B cell (primary cell): ENCODE data around the gene TNIK. TPM values are rescaled to one million over a fixed set of nuclear protein-coding genes. Genes with fewer than 3 reads are reported as not detected.

Experiments used
- ATAC-seq: fragments of 200-7000 bp; cut with Tn5 transposase; one replicate; pipeline ENCODE4 v1.10.0; 2021; ENCODE audit warnings: low read depth, mild to moderate bottlenecking, moderate number of reproducible peaks, moderate library complexity
- CTCF ChIA-PET: fragments of 350-600 bp; sonication (Branson Sonifier 250); formaldehyde crosslinking; loops from one replicate; lab custom pipeline; 2021; ENCODE audit warnings: antibody characterized with exemption, inconsistent platforms; lab: Charles Lee
- POLR2A ChIA-PET: fragments of 350-600 bp; sonication (Branson Sonifier 250); formaldehyde crosslinking; loops from one replicate; lab custom pipeline; 2021; ENCODE audit warnings: antibody characterized with exemption; lab: Charles Lee
- DNase-seq: peaks from one replicate; pipeline ENCODE4 v3.0.0; 2013
- H2AFZ ChIP-seq: 2 replicates; pipeline ENCODE4 v1.6.1; 2012; ENCODE audit warnings: mild to moderate bottlenecking, low read depth, low read length; ENCODE audit not compliant: insufficient read depth, poor library complexity, severe bottlenecking
- H3K27ac ChIP-seq, 2 donors: 1 replicate in 1 of 2; 2 replicates in 1 of 2; pipeline ENCODE4 v1.5.1; 2012 to 2013; ENCODE audit warnings: low read length in 2 of 2, mild to moderate bottlenecking in 2 of 2, moderate library complexity in 1 of 2
- H3K27me3 ChIP-seq, 4 experiments: fragments of 200-600 bp in 1 of 4; sonication (generic) in 1 of 4; replicated peaks in 1 of 4; 1 replicate in 2 of 4; 2 replicates in 2 of 4; pipeline versions ENCODE4 v1.6.1 to v1.7.0; 2013 to 2016; ENCODE audit warnings: low read length in 3 of 4, mild to moderate bottlenecking in 2 of 4, mixed read lengths in 1 of 4, moderate library complexity in 1 of 4; ENCODE audit not compliant: insufficient read depth in 4 of 4, control insufficient read depth in 3 of 4; ENCODE audit errors: control extremely low read depth in 1 of 4
- H3K36me3 ChIP-seq, 2 experiments: replicated peaks in 1 of 2; 1 replicate in 1 of 2; 2 replicates in 1 of 2; pipeline versions ENCODE4 v1.6.1 to v1.7.1; 2013; ENCODE audit warnings: low read length in 1 of 2; ENCODE audit not compliant: insufficient read depth in 2 of 2, control insufficient read depth in 1 of 2; ENCODE audit errors: control extremely low read depth in 1 of 2, extremely low read depth in 1 of 2
- H3K4me1 ChIP-seq, 2 donors: fragments of 200-600 bp in 1 of 2; sonication (generic) in 1 of 2; 1 replicate in 1 of 2; 2 replicates in 1 of 2; pipeline versions ENCODE4 v1.5.1 to v1.6.1; 2013 to 2017; ENCODE audit warnings: low read length in 2 of 2; ENCODE audit not compliant: control insufficient read depth in 2 of 2, insufficient read depth in 2 of 2
- H3K4me2 ChIP-seq: replicated peaks from 2 replicates; pipeline ENCODE3; 2012; ENCODE audit warnings: mild to moderate bottlenecking, low read depth, low read length; ENCODE audit not compliant: poor library complexity, severe bottlenecking
- H3K4me3 ChIP-seq, 5 experiments: fragments of 200-600 bp in 1 of 5; sonication (generic) in 1 of 5; 1 replicate in 3 of 5; 2 replicates in 2 of 5; pipeline versions ENCODE4 v1.5.1 to v1.7.0; 2011 to 2016; ENCODE audit warnings: low read length in 4 of 5, mild to moderate bottlenecking in 4 of 5, low read depth in 2 of 5, control low read depth in 1 of 5, moderate library complexity in 1 of 5; ENCODE audit not compliant: insufficient read depth in 1 of 5; ENCODE audit errors: control extremely low read depth in 1 of 5, extremely low read depth in 1 of 5
- H3K79me2 ChIP-seq: fragments of 200-600 bp; sonication (generic); one replicate; pipeline ENCODE4 v1.6.0; 2016; ENCODE audit warnings: low read length; ENCODE audit not compliant: control insufficient read depth, insufficient read depth
- H3K9ac ChIP-seq: fragments of 200-600 bp; sonication (generic); 2 replicates; pipeline ENCODE4 v1.6.1; 2017; ENCODE audit warnings: mild to moderate bottlenecking, low read length, moderate library complexity
- H3K9me3 ChIP-seq, 3 donors: one replicate each; pipeline versions ENCODE4 v1.6.1 to v1.7.1; 2013; ENCODE audit warnings: low read length in 2 of 3; ENCODE audit not compliant: control insufficient read depth in 2 of 3, insufficient read depth in 1 of 3; ENCODE audit errors: control extremely low read depth in 1 of 3
- H4K20me1 ChIP-seq: 2 replicates; pipeline ENCODE4 v1.6.0; 2012; ENCODE audit warnings: mild to moderate bottlenecking, low read length; ENCODE audit not compliant: insufficient read depth, control insufficient read depth, poor library complexity, severe bottlenecking
- H3K27ac Mint-ChIP-seq: one replicate; pipeline ENCODE4 v1.8.0; 2021; ENCODE audit warnings: mixed read lengths
- H3K27me3 Mint-ChIP-seq: one replicate; pipeline ENCODE4 v1.8.0; 2021; ENCODE audit warnings: mixed read lengths
- H3K4me1 Mint-ChIP-seq: one replicate; pipeline ENCODE4 v1.8.0; 2021; ENCODE audit warnings: mixed read lengths
- H3K4me3 Mint-ChIP-seq: one replicate; pipeline ENCODE4 v1.8.0; 2021; ENCODE audit warnings: mixed read lengths
- H3K9me3 Mint-ChIP-seq: one replicate; pipeline ENCODE4 v1.8.0; 2022; ENCODE audit warnings: mixed read lengths; ENCODE audit not compliant: insufficient read depth
- EZH2 ChIP-seq: IDR thresholded peaks from 2 replicates; pipeline ENCODE4 v1.6.1; 2012; ENCODE audit warnings: borderline replicate concordance, low read depth, mild to moderate bottlenecking, moderate library complexity, low read length; ENCODE audit not compliant: insufficient read depth, poor library complexity, severe bottlenecking
- WGBS: methylation state at CpG from one replicate; pipeline ENCODE4 v1.1.5; 2013; ENCODE audit warnings: missing lambda C conversion rate; ENCODE audit not compliant: insufficient coverage; 5-methylcytosine and 5-hydroxymethylcytosine counted together
- intact Hi-C: fragments of 100-400 bp; cut with micrococcal nuclease; formaldehyde crosslinking; loops from one replicate; pipeline ENCODE4 v1.10.0; 2022
- polyA plus RNA-seq: library from polyadenylated mRNA; depleted of rRNA; stranded (reverse); fragments of >200 nt; gene quantifications from 2 replicates; pipeline ENCODE4 v1.2.3, GENCODE V29; 2012
- total RNA-seq, 2 donors: library from RNA; stranded (reverse); fragments of 120-200 nt in 1 of 2; gene quantifications; 1 replicate in 1 of 2; 2 replicates in 1 of 2; pipeline versions ENCODE4 v1.2.3 to v1.2.4, GENCODE V29; 2013 to 2022
- TF ChIP-seq, protein P1 (sequence below): fragments of 200-600 bp; IDR thresholded peaks from one replicate; pipeline ENCODE4 v1.8.0; 2022; ENCODE audit warnings: antibody characterized with exemption, mild to moderate bottlenecking

The TNIK gene
- total and polyA plus RNA-seq, 2 donors (not counting 1 experiment from before 2014, with no cell fraction given): 0.66 to 7.7 TPM

DNA sequence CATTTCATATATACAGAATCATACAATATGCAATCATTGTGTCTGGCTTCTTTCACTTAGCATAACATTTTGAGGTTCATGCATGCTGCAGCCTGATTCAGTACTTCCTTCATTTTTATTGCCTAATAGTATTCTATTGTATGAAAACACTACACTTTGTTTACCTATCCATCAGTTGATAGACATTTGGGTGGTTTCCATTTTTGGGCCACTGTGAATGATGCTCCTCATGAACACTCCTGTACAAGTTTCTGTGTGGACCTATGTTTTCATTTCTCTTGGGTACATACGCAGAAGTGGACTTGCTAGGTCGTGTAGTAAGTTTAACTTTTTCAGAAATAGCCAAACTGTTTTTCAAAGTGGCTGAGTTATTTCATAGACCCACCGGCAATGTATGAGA, 18.8 kb downstream of the TNIK start:
- H3K4me1 Mint-ChIP-seq: no peaks in the 10 kb centered on the region
- no peaks in the 10 kb centered on the region for H3K9me3 ChIP-seq
- CTCF ChIA-PET: no interaction called here

DNA sequence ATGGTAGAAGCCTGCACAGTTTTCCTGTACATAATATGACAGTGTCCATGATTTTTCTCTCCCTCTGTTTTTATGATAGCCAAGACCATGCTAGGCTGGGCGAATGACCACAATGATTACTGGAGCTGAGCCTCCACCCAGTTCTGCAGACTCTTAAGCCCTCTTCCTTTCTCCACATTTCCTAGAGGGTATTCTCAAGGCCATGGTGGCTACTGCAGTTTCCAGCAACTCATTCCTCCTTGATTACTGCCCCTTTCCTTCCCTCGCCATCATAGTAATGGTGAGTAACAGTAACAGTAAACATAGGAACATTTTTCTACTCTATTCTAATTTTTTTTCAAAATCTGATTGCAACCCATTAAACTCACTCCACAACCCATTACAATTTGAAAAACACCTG, 20.2 kb downstream of the TNIK start:
- no peaks in the 10 kb centered on the region for H3K27me3 ChIP-seq
- Mint-ChIP-seq H3K27ac (no peak overlapping the region), H3K9me3 (no peaks in the 10 kb centered on the region), H3K27me3 (no peaks in the 10 kb centered on the region), H3K4me3 (no peak overlapping the region), H3K4me1 (no peaks in the 10 kb centered on the region)
- no peak overlapping the region for H3K4me3 ChIP-seq
- DNase-seq: no peak
- WGBS: 90% methylated on average over 1 of the region's 2 CpGs
- no peak overlapping the region for H3K4me2 ChIP-seq
- intact Hi-C loops: no loop called here
- H2AFZ ChIP-seq: no peak overlapping the region
- H3K9ac ChIP-seq: no peak overlapping the region
- H3K27ac ChIP-seq: no peak overlapping the region
- no peak for ATAC-seq
- TF ChIP-seq EZH2: no peak
- ChIA-PET POLR2A (no interaction called here), CTCF (no interaction called here)
- H4K20me1 ChIP-seq: no peaks in the 10 kb centered on the region
- no peaks in the 10 kb centered on the region for H3K79me2 ChIP-seq
- H3K9me3 ChIP-seq: no peaks in the 10 kb centered on the region
- H3K4me1 ChIP-seq: no peaks in the 10 kb centered on the region
- H3K36me3 ChIP-seq: no peaks in the 10 kb centered on the region

More for the DNA sequence above, 18.8 kb downstream of the TNIK start:
- H3K4me3 ChIP-seq: no peak overlapping the region
- H3K9me3 Mint-ChIP-seq: no peaks in the 10 kb centered on the region
- POLR2A ChIA-PET: no interaction called here
- no peaks in the 10 kb centered on the region for H3K27me3 Mint-ChIP-seq
- ATAC-seq (no peak), DNase-seq (no peak)
- no peaks in the 10 kb centered on the region for H3K27me3 ChIP-seq
- no peak overlapping the region for H3K9ac ChIP-seq
- no peak overlapping the region for H2AFZ ChIP-seq
- H3K4me1 ChIP-seq: no peaks in the 10 kb centered on the region
- no peak overlapping the region for H3K4me3 Mint-ChIP-seq
- intact Hi-C loops: no loop called here
- WGBS: no CpG with 5 or more reads among the region's 3 CpGs
- H3K79me2 ChIP-seq: no peaks in the 10 kb centered on the region
- no peak overlapping the region for H3K27ac ChIP-seq
- H3K27ac Mint-ChIP-seq: no peak overlapping the region
- H3K36me3 ChIP-seq: no peaks in the 10 kb centered on the region
- no peaks in the 10 kb centered on the region for H4K20me1 ChIP-seq
- H3K4me2 ChIP-seq: no peak overlapping the region
- no peak for TF ChIP-seq EZH2
- TF ChIP-seq, protein P1, sequence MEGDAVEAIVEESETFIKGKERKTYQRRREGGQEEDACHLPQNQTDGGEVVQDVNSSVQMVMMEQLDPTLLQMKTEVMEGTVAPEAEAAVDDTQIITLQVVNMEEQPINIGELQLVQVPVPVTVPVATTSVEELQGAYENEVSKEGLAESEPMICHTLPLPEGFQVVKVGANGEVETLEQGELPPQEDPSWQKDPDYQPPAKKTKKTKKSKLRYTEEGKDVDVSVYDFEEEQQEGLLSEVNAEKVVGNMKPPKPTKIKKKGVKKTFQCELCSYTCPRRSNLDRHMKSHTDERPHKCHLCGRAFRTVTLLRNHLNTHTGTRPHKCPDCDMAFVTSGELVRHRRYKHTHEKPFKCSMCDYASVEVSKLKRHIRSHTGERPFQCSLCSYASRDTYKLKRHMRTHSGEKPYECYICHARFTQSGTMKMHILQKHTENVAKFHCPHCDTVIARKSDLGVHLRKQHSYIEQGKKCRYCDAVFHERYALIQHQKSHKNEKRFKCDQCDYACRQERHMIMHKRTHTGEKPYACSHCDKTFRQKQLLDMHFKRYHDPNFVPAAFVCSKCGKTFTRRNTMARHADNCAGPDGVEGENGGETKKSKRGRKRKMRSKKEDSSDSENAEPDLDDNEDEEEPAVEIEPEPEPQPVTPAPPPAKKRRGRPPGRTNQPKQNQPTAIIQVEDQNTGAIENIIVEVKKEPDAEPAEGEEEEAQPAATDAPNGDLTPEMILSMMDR: no peak
